ENCODE results near the gene EFCAB6. TPM values are rescaled to one million over a fixed set of nuclear protein-coding genes. Genes with fewer than 3 reads are reported as not detected.

Gene EFCAB6
- total RNA-seq, 1 donor from 2014 or later = 1.1 TPM

GRCh38 chr22:43823911-43824665, 12.0 kb upstream of the EFCAB6 start:
- TF ChIP-seq CTCF (IDR thresholded peaks at IDR 0.05) = no peak
- no peak overlapping the region for H3K4me3 Mint-ChIP-seq (ENCODE audit: unreplicated experiment)
- H3K4me1 Mint-ChIP-seq (ENCODE audit: low read depth) = peaks cover 45% of the 10 kb centered on the region
- H3K27ac Mint-ChIP-seq (ENCODE audit: unreplicated experiment) = no peak overlapping the region
- no peaks in the 10 kb centered on the region for H3K36me3 Mint-ChIP-seq (ENCODE audit: low read depth)
- no peaks in the 10 kb centered on the region for H3K27me3 Mint-ChIP-seq (ENCODE audit: low read depth)
- DNase-seq (ENCODE audit: low spot score) = no peak
- no peaks in the 10 kb centered on the region for H3K9me3 Mint-ChIP-seq (ENCODE audit: low read depth)

- H3K36me3 Mint-ChIP-seq (ENCODE audit: low read depth) = no peaks in the 10 kb centered on the region
Observed at GRCh38 chr22:43823353-43823908, 11.3 kb upstream of the EFCAB6 start.

GRCh38 chr22:43821606-43822425, 9.7 kb upstream of the EFCAB6 start:
- Mint-ChIP-seq H3K27me3 (ENCODE audit: low read depth) (no peaks in the 10 kb centered on the region), H3K4me1 (ENCODE audit: low read depth) (peaks cover 24% of the 10 kb centered on the region), H3K27ac (ENCODE audit: unreplicated experiment) (peak overlapping the region; percentile 67), H3K36me3 (ENCODE audit: low read depth) (no peaks in the 10 kb centered on the region), H3K4me3 (ENCODE audit: unreplicated experiment) (no peak overlapping the region), H3K9me3 (ENCODE audit: low read depth) (no peaks in the 10 kb centered on the region)
- no peak for DNase-seq (ENCODE audit: low spot score)
- no peak for TF ChIP-seq CTCF (IDR thresholded peaks at IDR 0.05)

More at GRCh38 chr22:43823353-43823908, 11.3 kb upstream of the EFCAB6 start:
- no peak overlapping the region for H3K4me3 Mint-ChIP-seq (ENCODE audit: unreplicated experiment)
- no peak for DNase-seq (ENCODE audit: low spot score)
- peaks cover 39% of the 10 kb centered on the region for H3K4me1 Mint-ChIP-seq (ENCODE audit: low read depth)
- no peaks in the 10 kb centered on the region for H3K27me3 Mint-ChIP-seq (ENCODE audit: low read depth)
- no peaks in the 10 kb centered on the region for H3K9me3 Mint-ChIP-seq (ENCODE audit: low read depth)
- peak overlapping the region; percentile 32 for H3K27ac Mint-ChIP-seq (ENCODE audit: unreplicated experiment)
- TF ChIP-seq CTCF (IDR thresholded peaks at IDR 0.05) = no peak

GRCh38 chr22:43820651-43821305, 8.7 kb upstream of the EFCAB6 start:
- no peaks in the 10 kb centered on the region for H3K27me3 Mint-ChIP-seq (ENCODE audit: low read depth)
- no peaks in the 10 kb centered on the region for H3K36me3 Mint-ChIP-seq (ENCODE audit: low read depth)
- no peak for DNase-seq (ENCODE audit: low spot score)
- H3K4me1 Mint-ChIP-seq (ENCODE audit: low read depth) = peaks cover 14% of the 10 kb centered on the region
- no peak overlapping the region for H3K4me3 Mint-ChIP-seq (ENCODE audit: unreplicated experiment)
- TF ChIP-seq CTCF (IDR thresholded peaks at IDR 0.05) = no peak
- no peaks in the 10 kb centered on the region for H3K9me3 Mint-ChIP-seq (ENCODE audit: low read depth)
- no peak overlapping the region for H3K27ac Mint-ChIP-seq (ENCODE audit: unreplicated experiment)

All from chondrocyte (in vitro differentiated cells).